ENCODE results near the gene CYRIA. TPM values are rescaled to one million over a fixed set of nuclear protein-coding genes. Genes with fewer than 3 reads are reported as not detected.

Gene CYRIA
- total RNA-seq, result 31.4 and 38.0 TPM in 2 replicates

GRCh38 chr2:16665748-16666448 lies at the start of gene CYRIA:
TSS of gene CYRIA (minus strand) at chr2:16665834. CDS start at chr2:16588119, 77,715 bp downstream.

